Activated CD8-positive, alpha-beta T cell treated with anti-CD3 and anti-CD28 coated beads, Interleukin-2, amount 10 ng/mL, durations not matched to agents 7 days and 5 days (primary cell): Measurements from ENCODE around the gene ECM2. TPM values are rescaled to one million over a fixed set of nuclear protein-coding genes. Genes with fewer than 3 reads are reported as not detected.

ENCODE experiments used
- microRNA-seq: library from miRNA; unstranded; fragments of <30 nt; microRNA quantifications from one replicate; pipeline ENCODE4 v1.2.0, GENCODE V29; 2022
- total RNA-seq, 2 experiments: library from RNA; stranded (reverse); gene quantifications; one replicate each; pipeline ENCODE4 v1.2.3, GENCODE V29; 2021

Gene ECM2
- total RNA-seq, 2 experiments from 2014 or later = not detected

Small RNA genes within 50 kb of the gene (microRNA-seq; reads per million reads assigned to microRNA genes)
- not detected for gene MIR4670

Other genes with a start within 250 kb of the ECM2 start
- 100 to 1,000 TPM; 138 to 141 TPM for gene IARS1, start 242.3 kb downstream of the ECM2 start, total RNA-seq
- gene NOL8, start 210.6 kb downstream of the ECM2 start, total RNA-seq = 10 to 100 TPM; 51.7 to 55.3 TPM
- 10 to 100 TPM; 26.4 to 29.1 TPM for gene CENPP, start 210.0 kb downstream of the ECM2 start, total RNA-seq
- not detected for gene OGN, start 131.4 kb downstream of the ECM2 start, total RNA-seq
- not detected for gene OMD, start 111.5 kb downstream of the ECM2 start, total RNA-seq
- not detected for gene ASPN, start 53.5 kb downstream of the ECM2 start, total RNA-seq
- gene IPPK, start 134.1 kb upstream of the ECM2 start, total RNA-seq = 1 to 10 TPM; 8.7 to 9.7 TPM
- 10 to 100 TPM; 31.9 to 32.5 TPM for gene BICD2, start 228.8 kb upstream of the ECM2 start, total RNA-seq